ENCODE results near the gene MGME1.
A peak's percentile ranks its signal among the peaks of the same experiment; 100 is the strongest.
"Not testable (repeated sequence)": the region's sequence is repeated elsewhere in the genome, so short reads cannot be mapped to it uniquely, and the experiment has no call there.

Gene MGME1

GRCh38 chr20:18024606-18025127 lies 55.8 kb downstream of the MGME1 start:
- H3K4me3 ChIP-seq (ENCODE audit: low read length) = no peak overlapping the region
- TF ChIP-seq CTCF (conservative IDR thresholded peaks at IDR 0.05; ENCODE audit: low read length) = no peak
- no peak for DNase-seq (ENCODE audit: low read depth)

GRCh38 chr20:18027011-18027410 lies 58.2 kb downstream of the MGME1 start:
- not testable (repeated sequence) for H3K4me3 ChIP-seq (ENCODE audit: low read length); DNase-seq (ENCODE audit: low read depth)

- H3K4me3 ChIP-seq (ENCODE audit: low read length) = no peak overlapping the region
- DNase-seq (ENCODE audit: low read depth) = no peak
- TF ChIP-seq CTCF (conservative IDR thresholded peaks at IDR 0.05; ENCODE audit: low read length) = no peak
These were observed 61.2 kb downstream of the MGME1 start for GRCh38 chr20:18030020-18030419.

GRCh38 chr20:18031050-18031449 lies 62.2 kb downstream of the MGME1 start:
- DNase-seq (ENCODE audit: low read depth) = no peak
- no peak for TF ChIP-seq CTCF (conservative IDR thresholded peaks at IDR 0.05; ENCODE audit: low read length)
- no peak overlapping the region for H3K4me3 ChIP-seq (ENCODE audit: low read length)

- TF ChIP-seq CTCF (conservative IDR thresholded peaks at IDR 0.05; ENCODE audit: low read length) = no peak
- DNase-seq (ENCODE audit: low read depth) = no peak
- H3K4me3 ChIP-seq (ENCODE audit: low read length) = no peak overlapping the region
These were observed 63.2 kb downstream of the MGME1 start for GRCh38 chr20:18031888-18032509.

GRCh38 chr20:18032977-18033892 lies 64.4 kb downstream of the MGME1 start:
- H3K4me3 ChIP-seq (ENCODE audit: low read length) = no peak overlapping the region
- no peak for DNase-seq (ENCODE audit: low read depth)
- peak; percentile 10; the same call in 1 of the 2 replicates for TF ChIP-seq CTCF (conservative IDR thresholded peaks at IDR 0.05; ENCODE audit: low read length)

GRCh38 chr20:18034039-18034438 lies 65.2 kb downstream of the MGME1 start:
- TF ChIP-seq CTCF (conservative IDR thresholded peaks at IDR 0.05; ENCODE audit: low read length) = no peak
- H3K4me3 ChIP-seq (ENCODE audit: low read length) = no peak overlapping the region
- no peak for DNase-seq (ENCODE audit: low read depth)
